ENCODE results near the gene SPPL3. TPM values are rescaled to one million over a fixed set of nuclear protein-coding genes. Genes with fewer than 3 reads are reported as not detected.

The SPPL3 gene
- polyA plus RNA-seq, 1 experiment: 22.1 TPM

DNA sequence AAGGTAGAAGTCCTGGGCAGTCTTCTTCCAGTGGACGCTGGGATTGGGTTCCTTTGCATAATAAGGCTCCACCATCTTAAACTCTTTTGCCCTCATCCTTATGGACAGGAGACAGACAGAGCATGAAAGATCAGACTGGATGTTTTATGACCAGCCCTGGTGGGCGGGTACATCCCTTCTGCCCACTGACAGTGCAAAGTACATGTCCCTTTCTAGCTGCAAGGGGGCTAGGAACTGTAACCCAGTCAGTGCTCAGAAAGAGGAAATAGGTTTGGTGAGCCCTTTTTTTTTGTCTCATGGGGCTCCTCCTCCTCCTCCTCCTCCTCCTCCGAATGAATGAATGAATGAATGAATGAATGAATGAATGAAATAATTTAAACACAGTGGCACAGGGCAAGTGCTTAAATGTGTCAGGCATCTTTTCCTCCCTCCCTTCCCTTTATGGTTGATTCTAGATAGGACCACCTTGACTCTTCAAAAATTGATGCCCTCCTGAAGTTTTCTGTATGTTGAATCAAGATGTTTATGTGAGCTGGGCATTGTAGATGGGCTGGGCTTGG is 37.8 kb upstream of the SPPL3 start:
- no peak overlapping the region for H3K4me3 ChIP-seq (ENCODE audit: low read depth, low read length)
- TF ChIP-seq, protein P1, sequence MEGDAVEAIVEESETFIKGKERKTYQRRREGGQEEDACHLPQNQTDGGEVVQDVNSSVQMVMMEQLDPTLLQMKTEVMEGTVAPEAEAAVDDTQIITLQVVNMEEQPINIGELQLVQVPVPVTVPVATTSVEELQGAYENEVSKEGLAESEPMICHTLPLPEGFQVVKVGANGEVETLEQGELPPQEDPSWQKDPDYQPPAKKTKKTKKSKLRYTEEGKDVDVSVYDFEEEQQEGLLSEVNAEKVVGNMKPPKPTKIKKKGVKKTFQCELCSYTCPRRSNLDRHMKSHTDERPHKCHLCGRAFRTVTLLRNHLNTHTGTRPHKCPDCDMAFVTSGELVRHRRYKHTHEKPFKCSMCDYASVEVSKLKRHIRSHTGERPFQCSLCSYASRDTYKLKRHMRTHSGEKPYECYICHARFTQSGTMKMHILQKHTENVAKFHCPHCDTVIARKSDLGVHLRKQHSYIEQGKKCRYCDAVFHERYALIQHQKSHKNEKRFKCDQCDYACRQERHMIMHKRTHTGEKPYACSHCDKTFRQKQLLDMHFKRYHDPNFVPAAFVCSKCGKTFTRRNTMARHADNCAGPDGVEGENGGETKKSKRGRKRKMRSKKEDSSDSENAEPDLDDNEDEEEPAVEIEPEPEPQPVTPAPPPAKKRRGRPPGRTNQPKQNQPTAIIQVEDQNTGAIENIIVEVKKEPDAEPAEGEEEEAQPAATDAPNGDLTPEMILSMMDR (IDR thresholded peaks at IDR 0.05; ENCODE audit: low read depth, low read length): no peak
- ChIA-PET CTCF (no interaction called here), POLR2A (interaction anchor here (0.6 kb wide), 1 partner anchor 36 kb away, joined by 3 read pairs; no protein-coding TSS in a partner anchor)
- no peak overlapping the region for H3K27ac ChIP-seq (ENCODE audit: low read depth, low read length)
- no peaks in the 10 kb centered on the region for H3K9me3 ChIP-seq (ENCODE audit: control insufficient read depth, insufficient read depth, low read length)
- H3K27me3 ChIP-seq (ENCODE audit: control insufficient read depth, insufficient read depth, low read length): peaks cover 3% of the 10 kb centered on the region
- no peak for DNase-seq (ENCODE audit: low read depth, low spot score)

DNA sequence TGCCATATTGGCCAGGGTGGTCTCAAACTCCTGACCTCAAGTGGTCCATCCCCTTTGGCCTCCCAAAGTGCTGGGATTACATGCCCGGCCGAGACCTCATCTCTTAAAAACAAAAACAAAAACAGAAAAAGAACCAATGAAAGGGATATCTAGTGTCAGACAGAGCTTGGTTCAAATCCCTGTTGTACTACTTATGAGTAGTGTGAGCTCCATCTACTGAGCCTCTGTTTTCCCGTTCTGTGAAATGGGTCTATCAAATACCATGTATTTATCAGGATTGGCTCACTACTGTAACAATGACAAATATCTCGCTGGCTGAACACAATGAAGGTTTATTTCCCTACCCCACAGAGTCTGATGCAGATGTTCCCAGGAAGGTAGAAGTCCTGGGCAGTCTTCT is 37.3 kb upstream of the SPPL3 start:
- TF ChIP-seq, protein P1 (IDR thresholded peaks at IDR 0.05; ENCODE audit: low read depth, low read length): no peak
- POLR2A ChIA-PET: interaction anchor here (0.6 kb wide), 1 partner anchor 35 kb away, joined by 3 read pairs; no protein-coding TSS in a partner anchor
- Histone ChIP-seq H3K4me3 (ENCODE audit: low read depth, low read length) (no peak overlapping the region), H3K9me3 (ENCODE audit: control insufficient read depth, insufficient read depth, low read length) (no peaks in the 10 kb centered on the region), H3K27ac (ENCODE audit: low read depth, low read length) (no peak overlapping the region), H3K27me3 (ENCODE audit: control insufficient read depth, insufficient read depth, low read length) (peaks cover 3% of the 10 kb centered on the region)
- CTCF ChIA-PET: no interaction called here
- no peak for DNase-seq (ENCODE audit: low read depth, low spot score)

DNA sequence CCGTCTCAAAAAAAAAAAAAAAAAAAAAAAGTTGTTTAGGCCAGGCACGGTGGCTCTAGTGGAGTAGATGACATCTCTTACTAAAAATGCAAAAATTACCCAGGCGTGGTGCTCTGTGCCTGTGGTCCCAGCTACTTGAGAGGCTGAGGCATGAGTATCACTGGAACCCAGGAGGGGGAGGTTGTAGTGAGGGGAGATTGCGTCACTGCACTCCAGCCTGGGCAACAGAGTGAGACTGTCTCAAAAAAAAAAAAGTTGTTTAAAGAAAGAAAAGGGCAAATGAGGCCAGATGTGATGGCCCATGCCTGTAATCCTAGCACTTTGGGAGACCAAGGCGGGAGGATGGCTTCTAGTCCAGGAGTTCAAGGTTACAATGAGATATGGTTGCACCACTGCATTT is 36.6 kb upstream of the SPPL3 start:
- no peak for DNase-seq (ENCODE audit: low read depth, low spot score)
- H3K4me3 ChIP-seq (ENCODE audit: low read depth, low read length): no peak overlapping the region
- ChIA-PET POLR2A (interaction anchor here (0.6 kb wide), 1 partner anchor 28 kb away, joined by 6 read pairs; no protein-coding TSS in a partner anchor), CTCF (no interaction called here)
- peaks cover 3% of the 10 kb centered on the region for H3K27me3 ChIP-seq (ENCODE audit: control insufficient read depth, insufficient read depth, low read length)
- no peak overlapping the region for H3K27ac ChIP-seq (ENCODE audit: low read depth, low read length)
- TF ChIP-seq, protein P1 (IDR thresholded peaks at IDR 0.05; ENCODE audit: low read depth, low read length): no peak
- no peaks in the 10 kb centered on the region for H3K9me3 ChIP-seq (ENCODE audit: control insufficient read depth, insufficient read depth, low read length)

DNA sequence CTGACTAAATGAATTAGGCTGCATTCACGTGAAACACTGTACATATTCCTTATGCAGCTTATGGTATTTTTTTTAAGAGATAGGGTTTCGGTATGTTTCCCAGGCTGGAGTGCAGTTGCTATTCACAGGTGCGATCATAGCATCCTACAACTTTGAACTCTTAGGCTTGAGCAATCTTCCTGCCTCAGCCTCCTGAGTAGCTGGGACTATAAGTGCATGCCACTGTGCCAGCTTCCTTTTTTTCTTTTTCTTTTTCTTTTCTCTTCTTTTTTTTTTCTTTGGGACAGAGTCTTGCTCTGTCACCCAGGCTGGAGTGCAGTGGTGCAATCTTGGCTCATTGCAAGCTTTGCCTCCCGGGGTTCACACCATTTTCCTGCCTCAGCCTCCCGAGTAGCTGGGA is 35.8 kb upstream of the SPPL3 start:
- TF ChIP-seq, protein P1 (IDR thresholded peaks at IDR 0.05; ENCODE audit: low read depth, low read length): no peak
- POLR2A ChIA-PET: no interaction called here
- CTCF ChIA-PET: interaction anchor here (0.9 to 2.3 kb wide), 3 partner anchors 32 to 357 kb away, joined by 3 to 8 read pairs (median 5); no protein-coding TSS in a partner anchor

DNA sequence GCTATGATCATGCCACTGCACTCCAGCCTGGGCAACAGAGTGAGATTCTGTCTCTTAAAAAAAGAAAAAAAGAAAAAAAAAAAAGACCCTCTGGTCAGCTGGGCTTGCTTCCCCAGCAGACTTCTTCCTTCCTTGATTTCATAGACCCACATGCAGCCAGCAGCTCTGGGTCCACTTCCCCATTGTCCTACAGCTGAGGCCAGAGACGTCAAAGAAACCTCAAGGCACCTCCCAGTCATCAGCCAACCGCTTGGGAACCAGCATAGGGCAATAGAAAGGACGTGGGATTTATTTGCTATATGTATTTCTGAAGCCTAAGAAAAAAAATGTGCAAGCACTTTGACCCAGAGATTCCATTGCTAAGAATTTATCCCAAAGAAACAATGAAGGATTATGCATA is 35.4 kb upstream of the SPPL3 start:
- CTCF ChIA-PET: interaction anchor here (0.5 to 2.3 kb wide), 5 partner anchors 10 to 357 kb away, joined by 3 to 8 read pairs (median 5); no protein-coding TSS in a partner anchor
- TF ChIP-seq, protein P1 (IDR thresholded peaks at IDR 0.05; ENCODE audit: low read depth, low read length): no peak
- Histone ChIP-seq H3K4me3 (ENCODE audit: low read depth, low read length) (no peak overlapping the region), H3K9me3 (ENCODE audit: control insufficient read depth, insufficient read depth, low read length) (no peaks in the 10 kb centered on the region), H3K27ac (ENCODE audit: low read depth, low read length) (no peak overlapping the region), H3K27me3 (ENCODE audit: control insufficient read depth, insufficient read depth, low read length) (peaks cover 3% of the 10 kb centered on the region)
- POLR2A ChIA-PET: interaction anchor here (0.6 kb wide), 1 partner anchor 158 kb away, joined by 6 read pairs; no protein-coding TSS in a partner anchor
- DNase-seq (ENCODE audit: low read depth, low spot score): no peak

More for the DNA sequence above, 35.8 kb upstream of the SPPL3 start:
- H3K27ac ChIP-seq (ENCODE audit: low read depth, low read length): no peak overlapping the region
- DNase-seq (ENCODE audit: low read depth, low spot score): no peak
- H3K9me3 ChIP-seq (ENCODE audit: control insufficient read depth, insufficient read depth, low read length): no peaks in the 10 kb centered on the region
- H3K27me3 ChIP-seq (ENCODE audit: control insufficient read depth, insufficient read depth, low read length): peaks cover 3% of the 10 kb centered on the region
- no peak overlapping the region for H3K4me3 ChIP-seq (ENCODE audit: low read depth, low read length)
